ENCODE measurements around the gene VDR. TPM values are rescaled to one million over a fixed set of nuclear protein-coding genes. Genes with fewer than 3 reads are reported as not detected.

Gene VDR
- total and polyA plus RNA-seq, 10 donors, result 0.70 to 10.5 (median 5.7) TPM

GRCh38 chr12:47939009-47939601, 34.3 kb upstream of the VDR start:
- no peak for DNase-seq
- no peaks in the 10 kb centered on the region for H3K36me3 ChIP-seq
- peaks cover 0 to 30% (median 4%) of the 10 kb centered on the region in 7 donors for H3K27me3 ChIP-seq (replicated peaks in 1 of 7)
- TF ChIP-seq POLR2AphosphoS5 (IDR thresholded peaks at IDR 0.05), result no peak
- no peak for TF ChIP-seq POLR2A (IDR thresholded peaks at IDR 0.05)
- no peak for TF ChIP-seq CTCF (IDR thresholded peaks at IDR 0.05 in 8 of 11, conservative IDR thresholded peaks at IDR 0.05 in 3 of 11)
- peaks cover 0 to 23% (median 17%) of the 10 kb centered on the region in 6 donors for H3K4me1 ChIP-seq
- no peaks in the 10 kb centered on the region for H3K9me3 ChIP-seq
- no peak overlapping the region for H3K27ac ChIP-seq
- no peak overlapping the region for H3K4me3 ChIP-seq
- intact Hi-C loops (cut with DNase I; ENCODE audit: low total_unique reads), result no loop called here
- WGBS, 5 donors, result 68 to 79% (median 75%) methylated on average over 6 of the region's 6 CpGs

GRCh38 chr12:47938594-47938993, 33.8 kb upstream of the VDR start:
- Histone ChIP-seq H3K9me3 (no peaks in the 10 kb centered on the region), H3K4me3 (no peak overlapping the region), H3K36me3 (no peaks in the 10 kb centered on the region), H3K27me3 (replicated peaks in 1 of 7) (peaks cover 0 to 27% (median 4%) of the 10 kb centered on the region in 7 donors), H3K27ac (no peak overlapping the region), H3K4me1 (peaks cover 0 to 20% (median 17%) of the 10 kb centered on the region in 6 donors)
- no peak for TF ChIP-seq POLR2A (IDR thresholded peaks at IDR 0.05)
- no peak for TF ChIP-seq CTCF (IDR thresholded peaks at IDR 0.05 in 8 of 11, conservative IDR thresholded peaks at IDR 0.05 in 3 of 11)
- TF ChIP-seq POLR2AphosphoS5 (IDR thresholded peaks at IDR 0.05), result no peak
- 89 to 94% (median 92%) methylated on average over 4 of the region's 4 CpGs for WGBS, 5 donors
- intact Hi-C loops (cut with DNase I; ENCODE audit: low total_unique reads), result no loop called here
- no peak for DNase-seq

DNA sequence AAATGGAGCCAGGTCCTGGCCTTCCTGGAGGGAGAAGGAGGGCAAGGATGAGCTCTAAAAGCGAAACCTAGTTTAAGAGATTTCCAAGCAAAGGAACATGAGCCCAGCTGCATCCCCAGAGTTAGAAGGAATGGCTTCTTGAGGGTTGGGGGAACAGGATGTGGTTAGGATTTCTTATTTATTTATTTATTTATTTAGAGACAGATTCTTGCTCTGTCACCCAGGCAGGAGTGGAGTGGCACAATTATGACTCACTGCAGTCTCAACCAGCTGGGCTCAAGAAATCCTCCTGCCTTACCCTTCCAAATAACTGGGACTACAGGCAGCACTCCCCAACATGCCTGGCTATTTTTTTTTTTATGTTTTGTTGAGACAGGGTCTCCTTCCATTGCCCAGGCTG, 33.3 kb upstream of the VDR start:
- Histone ChIP-seq H3K36me3 (no peaks in the 10 kb centered on the region), H3K4me1 (peaks cover 0 to 18% (median 15%) of the 10 kb centered on the region in 6 donors), H3K27ac (no peak overlapping the region), H3K27me3 (replicated peaks in 1 of 7) (peaks cover 0 to 24% (median 4%) of the 10 kb centered on the region in 7 donors), H3K9me3 (no peaks in the 10 kb centered on the region), H3K4me3 (no peak overlapping the region)
- intact Hi-C loops (cut with DNase I; ENCODE audit: low total_unique reads), result no loop called here
- no peak for TF ChIP-seq POLR2A (IDR thresholded peaks at IDR 0.05)
- TF ChIP-seq POLR2AphosphoS5 (IDR thresholded peaks at IDR 0.05), result no peak
- no peak for TF ChIP-seq CTCF (IDR thresholded peaks at IDR 0.05 in 8 of 11, conservative IDR thresholded peaks at IDR 0.05 in 3 of 11)
- DNase-seq, result no peak
- WGBS, 5 donors, result 92 to 100% (median 96%) methylated on average over 1 of the region's 1 CpG

- Histone ChIP-seq H3K27ac (no peak overlapping the region), H3K4me3 (no peak overlapping the region), H3K27me3 (replicated peaks in 1 of 7) (peaks cover 0 to 7% (median 0%) of the 10 kb centered on the region in 7 donors), H3K4me1 (peaks cover 0 to 3% (median 0%) of the 10 kb centered on the region in 6 donors), H3K36me3 (no peaks in the 10 kb centered on the region), H3K9me3 (no peaks in the 10 kb centered on the region)
- TF ChIP-seq POLR2AphosphoS5 (IDR thresholded peaks at IDR 0.05) (peak in 1 of 3 donors; percentile 27), POLR2A (IDR thresholded peaks at IDR 0.05) (no peak)
- intact Hi-C loops (cut with DNase I; ENCODE audit: low total_unique reads), result no loop called here
- DNase-seq, result no peak
- WGBS, 5 donors, result 60 to 80% (median 70%) methylated on average over 9 of the region's 9 CpGs
These were observed 30.4 kb upstream of the VDR start for GRCh38 chr12:47935184-47935583.

Measured in spleen (tissue), 11 donors.